HG02588 (cell line): ENCODE results near the gene RUNDC3A.

Source experiments
- ATAC-seq: cut with Tn5 transposase; IDR thresholded peaks from one replicate; pipeline ENCODE4 v1.9.1; 2021; ENCODE audit warnings: mild to moderate bottlenecking, moderate library complexity; ENCODE audit not compliant: unreplicated experiment

Gene RUNDC3A

DNA sequence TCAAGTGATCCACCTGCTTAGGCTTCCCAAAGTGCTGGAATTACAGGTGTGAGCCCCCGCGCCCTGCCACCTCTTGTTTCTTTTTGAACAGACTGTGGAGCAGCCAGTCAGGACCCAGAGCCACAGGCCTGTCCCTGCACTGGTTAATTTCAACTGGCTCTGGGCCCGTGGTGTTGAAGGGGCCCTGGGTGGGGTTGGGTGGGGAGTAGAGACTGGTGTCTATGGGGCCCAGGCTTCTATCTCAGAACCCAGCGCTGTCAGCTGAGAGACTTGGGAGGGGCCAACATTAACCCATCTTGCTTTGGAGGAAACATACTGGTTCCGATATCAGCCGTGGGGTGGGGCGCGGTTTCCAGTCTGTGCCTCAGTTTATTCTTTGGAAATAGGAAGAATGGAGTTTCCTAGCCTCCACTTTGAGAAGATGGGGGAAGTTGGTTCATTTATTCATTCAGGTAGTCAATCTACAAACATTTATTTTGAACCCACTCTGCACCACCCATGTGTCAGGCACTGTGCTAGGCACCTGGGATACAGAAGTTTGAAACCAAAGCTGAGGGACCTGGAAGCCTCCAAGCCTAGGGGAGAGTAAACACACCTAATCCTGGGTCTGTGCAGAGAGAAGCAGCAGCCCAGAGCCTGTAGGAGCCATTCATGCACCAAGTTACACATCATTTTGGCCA, 24.9 kb upstream of the RUNDC3A start:
- ATAC-seq, result no peak

DNA sequence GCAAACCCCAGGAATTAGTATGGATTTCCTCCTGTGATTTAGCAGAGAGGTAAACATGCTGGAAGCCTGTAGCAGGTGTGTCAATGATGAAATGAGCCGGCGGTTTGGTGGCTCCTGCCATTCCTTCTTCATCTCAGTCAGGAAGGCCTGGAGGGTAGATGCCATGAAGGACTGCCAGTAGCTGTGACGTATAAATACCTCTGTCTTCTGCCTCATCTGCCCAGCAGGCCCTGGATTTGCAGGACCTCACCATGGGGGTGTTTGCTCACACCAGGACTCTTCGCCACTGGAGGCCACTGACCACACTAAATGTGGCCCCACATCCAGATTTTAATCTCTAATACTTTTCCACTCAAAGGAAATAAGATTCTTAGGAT, 24.4 kb upstream of the RUNDC3A start:
- ATAC-seq, result no peak

DNA sequence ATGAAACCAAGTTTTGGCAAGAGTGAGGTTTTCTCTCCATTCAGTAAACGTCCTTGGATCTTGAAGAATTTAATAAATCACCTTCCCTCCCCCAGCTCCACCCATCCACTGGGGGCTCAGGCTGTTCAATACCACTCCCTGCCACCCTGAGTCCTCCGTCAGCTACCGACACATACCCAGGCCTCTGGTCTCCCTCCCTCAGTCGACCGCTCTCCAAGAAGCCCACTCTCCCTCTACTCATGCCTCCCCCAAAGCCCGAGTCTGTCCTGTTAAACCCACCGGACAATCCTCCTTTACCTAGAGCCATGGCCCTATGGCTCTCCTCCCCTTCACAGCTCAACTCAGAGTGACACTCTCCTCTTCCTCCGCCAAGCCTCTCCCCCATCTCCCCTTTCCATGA, 20.8 kb upstream of the RUNDC3A start:
- no peak for ATAC-seq

DNA sequence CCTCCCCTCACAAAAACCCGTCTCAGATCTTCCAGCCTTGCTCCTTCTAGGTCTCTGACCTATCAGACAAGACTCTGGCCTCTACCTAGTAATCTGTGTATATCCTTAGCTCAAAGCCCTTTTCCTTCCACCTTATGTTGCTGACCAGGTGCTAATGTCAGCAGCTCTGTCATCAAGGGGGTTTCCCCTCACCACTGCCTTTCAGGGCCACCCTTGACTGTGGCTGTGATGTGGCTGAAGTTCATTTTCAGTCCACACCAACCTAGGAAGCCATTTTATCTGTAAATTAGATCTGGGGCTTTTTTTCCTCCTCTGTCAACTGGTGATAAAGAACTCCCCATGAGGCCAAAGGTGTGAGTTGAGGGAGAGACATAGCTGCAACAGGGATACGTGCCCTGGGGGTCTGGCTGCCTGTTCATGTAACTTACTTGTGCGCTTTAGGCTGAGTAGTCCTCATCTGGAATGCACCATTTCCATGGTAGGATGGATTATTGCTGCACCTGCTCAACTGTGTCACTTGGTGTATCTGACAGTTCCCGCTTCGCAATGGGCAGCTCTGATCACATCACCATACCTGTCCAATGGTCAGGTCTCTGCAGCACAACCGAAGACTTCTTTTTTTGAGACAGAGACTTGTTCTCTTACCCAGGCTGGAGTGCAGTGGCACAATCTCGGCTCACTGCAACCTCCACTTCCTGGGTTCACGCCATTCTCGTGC, 14.7 kb upstream of the RUNDC3A start:
- no peak for ATAC-seq

DNA sequence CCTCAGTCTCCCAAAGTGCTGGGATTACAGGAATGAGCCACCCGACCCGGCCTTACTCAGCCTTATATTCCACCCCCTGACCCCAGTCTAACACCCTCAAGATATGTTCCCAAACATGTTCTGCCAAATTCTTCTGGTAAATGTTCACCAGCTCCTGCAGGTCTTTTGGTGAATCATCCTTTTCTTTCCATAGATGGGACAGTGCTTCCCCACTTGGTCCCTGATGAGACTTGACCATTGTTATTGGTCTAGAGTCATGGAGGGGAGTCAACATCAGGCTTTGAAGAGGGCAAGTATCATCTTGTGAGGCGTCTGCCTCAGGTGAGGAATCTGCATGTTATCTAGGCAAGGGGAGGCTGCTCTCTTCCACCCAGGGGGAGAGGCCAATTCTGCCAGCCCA, 10.4 kb upstream of the RUNDC3A start:
- no peak for ATAC-seq

DNA sequence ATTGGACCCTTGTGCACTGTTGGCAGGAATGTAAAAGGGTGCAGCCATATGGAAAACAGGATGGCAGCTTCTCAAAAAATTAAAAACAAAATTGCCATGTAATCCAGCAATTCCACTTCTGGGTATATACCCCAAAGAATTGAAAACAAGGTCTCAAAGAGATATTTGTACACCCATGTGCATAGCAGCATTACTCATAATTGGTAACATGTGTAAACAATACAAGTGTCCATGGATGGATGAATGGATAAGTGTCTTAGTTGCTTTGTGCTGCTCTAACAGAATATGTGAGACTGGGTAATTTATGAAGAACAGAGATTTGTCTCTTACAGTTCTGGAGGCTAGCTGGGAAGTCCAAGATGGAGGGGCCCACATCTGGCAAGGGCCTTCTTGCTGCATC, 3.8 kb upstream of the RUNDC3A start:
- no peak for ATAC-seq

DNA sequence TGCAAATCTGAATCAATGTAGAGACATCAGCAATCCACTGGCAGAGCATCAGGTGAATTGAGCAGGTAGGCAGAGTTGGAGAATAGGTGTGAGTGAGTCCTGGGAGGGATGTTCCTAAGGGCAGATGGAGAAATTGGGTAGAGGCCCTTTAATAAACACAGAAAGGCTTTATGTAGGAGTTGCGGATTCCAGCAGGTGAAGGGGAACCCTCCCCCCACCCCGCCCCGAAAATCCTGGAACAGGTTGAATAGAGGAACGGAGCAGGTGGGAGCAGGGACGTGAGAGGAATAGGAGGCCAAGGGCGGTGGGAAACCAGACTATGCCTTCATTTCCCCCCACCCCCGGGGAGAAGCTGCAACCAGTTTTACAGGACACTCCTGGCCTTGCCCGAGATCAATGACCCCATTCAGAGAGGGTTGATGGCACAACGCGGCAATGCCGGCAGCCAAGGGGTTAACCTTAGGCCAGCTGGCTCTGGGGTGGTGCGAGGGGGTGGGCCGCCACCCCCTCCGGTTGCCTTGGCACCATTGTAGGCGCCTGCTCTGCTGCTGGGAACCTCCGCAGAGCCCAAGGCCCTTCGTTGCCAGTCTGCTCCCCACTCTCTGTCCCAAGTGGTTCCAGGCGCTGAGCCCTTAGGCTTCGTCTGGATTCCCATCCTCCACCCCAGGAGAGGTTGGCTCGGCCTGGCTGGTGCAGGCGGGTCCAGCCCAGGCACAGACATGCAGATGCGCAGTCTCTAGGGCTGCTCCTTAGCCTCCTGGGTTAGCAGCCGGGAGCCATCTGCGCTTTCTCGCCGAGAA, 814 bp upstream of the RUNDC3A start:
- ATAC-seq, result no peak

DNA sequence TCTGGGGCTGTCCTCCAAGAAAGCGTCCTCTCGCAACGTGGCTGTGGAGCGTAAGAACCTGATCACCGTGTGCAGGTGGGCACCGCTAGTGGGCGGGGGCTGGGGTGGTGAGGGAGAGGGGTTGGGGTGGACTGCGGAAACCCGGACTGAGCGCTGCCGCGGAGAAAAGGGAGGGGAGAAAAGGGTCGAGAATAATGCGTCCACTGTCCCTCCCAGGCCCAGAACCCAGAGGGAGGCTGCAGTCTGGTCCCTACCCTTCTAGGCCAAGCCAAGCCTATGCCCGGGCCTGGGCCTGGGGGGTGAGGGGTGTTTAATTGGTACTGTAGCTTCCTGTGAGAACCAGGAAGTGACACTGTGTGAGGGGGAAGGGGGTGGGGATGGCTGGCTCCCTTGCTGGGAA, 464 bp downstream of the RUNDC3A start:
- ATAC-seq, result no peak

DNA sequence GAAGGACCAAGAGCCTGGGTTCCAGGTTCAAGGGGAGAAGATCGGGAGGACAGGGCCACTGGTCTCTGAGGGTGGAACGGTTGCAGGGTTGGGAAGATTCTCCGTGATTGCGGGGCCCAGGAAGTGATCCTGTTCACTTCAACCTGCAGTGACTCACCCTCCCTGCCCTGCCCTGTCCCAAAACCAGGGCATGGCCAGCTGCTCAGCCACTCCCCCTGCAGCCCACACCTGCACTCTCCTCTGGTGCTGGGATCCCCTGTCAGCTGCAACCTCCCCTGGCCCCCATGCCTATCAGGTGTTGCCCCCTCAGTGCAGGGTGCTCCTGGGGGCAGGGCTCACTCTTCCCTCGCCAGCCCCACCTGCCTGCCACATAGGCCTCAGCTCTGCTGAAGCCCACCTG, 1.1 kb downstream of the RUNDC3A start:
- ATAC-seq, result no peak

DNA sequence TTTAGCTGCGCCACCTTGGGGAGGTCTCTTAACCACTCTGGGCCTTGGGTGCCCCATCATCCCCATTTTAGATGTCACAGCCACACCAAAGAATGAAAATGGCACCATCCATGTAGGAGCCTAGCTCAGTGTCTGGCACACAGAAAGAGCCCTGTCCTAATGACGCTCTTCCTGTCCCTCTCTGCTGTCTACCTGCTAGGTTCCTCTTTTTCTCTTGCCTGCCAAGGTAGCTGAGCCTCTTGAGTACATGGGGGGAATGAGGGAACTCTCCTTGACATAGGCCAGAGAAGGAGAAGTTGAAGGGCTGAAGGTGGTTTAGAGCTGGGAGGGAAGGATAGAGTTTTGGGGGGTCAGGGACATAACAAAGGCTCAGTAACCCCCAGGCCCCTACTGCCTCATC, 1.8 kb downstream of the RUNDC3A start:
- ATAC-seq, result no peak

DNA sequence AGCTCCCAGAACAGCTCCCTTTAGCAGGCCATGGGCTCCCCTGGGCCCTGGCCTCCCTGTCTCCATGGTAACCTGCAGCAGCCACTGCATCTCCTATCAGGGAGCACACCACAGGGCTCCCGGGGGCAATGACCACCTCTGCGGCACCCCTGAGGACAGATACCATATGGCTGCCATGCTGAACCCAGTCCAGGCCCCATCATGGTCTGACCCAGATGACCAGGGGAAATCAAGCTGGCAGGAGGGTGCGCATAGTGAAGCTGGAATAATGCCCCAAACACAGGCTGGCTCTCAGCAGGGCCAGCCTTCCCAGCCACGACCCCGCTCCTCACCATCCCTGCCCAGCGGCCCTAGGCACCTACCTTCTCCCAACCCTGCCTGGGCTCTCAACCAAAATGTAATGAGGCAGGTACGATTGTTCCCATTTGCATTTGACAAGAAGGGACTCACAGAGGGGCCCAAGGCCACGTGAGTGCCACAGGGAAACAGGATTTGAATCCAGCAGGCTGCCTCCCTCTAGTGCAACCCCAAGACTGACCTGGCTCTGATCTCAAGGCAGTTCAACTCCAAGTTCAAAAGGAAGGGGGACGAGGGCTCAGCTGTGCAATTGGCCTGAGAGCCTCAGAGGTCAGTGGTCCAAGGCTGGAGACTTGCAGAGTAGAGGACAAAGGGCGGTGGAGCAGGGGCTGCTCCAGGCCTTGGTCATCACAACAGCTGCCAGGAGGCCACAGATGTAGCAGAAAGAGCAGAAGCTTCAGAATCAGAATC, 2.4 kb downstream of the RUNDC3A start:
- ATAC-seq, result no peak

DNA sequence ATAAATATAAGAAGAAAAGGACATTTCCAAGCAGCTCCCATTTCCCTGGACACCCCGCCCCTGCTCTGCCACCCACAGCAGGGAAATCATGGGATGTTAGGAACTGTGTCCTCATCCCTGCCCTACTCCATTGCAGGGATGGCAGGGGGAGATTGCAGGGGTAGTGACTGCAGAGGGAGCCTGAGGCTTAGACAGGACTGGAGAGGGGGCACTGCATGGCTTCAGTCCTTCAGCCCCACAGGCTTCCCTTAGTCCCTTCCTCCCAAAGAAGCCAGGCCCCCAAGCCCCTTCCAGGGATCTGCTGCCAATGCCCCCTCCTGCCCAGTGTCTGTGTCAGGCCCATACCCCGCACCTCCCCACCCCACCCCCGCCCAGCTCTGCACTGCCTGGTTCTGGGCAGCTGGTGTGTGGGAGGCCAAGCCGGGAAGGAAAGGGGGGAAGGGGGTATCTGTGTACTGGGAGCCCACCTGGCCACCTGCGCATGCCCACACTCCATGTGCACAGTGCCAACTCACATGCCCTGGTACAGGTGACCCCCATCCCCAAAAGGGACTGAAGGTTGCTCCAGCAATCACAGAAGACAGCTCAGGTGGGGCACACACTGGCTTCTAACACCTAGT, 3.3 kb downstream of the RUNDC3A start:
- no peak for ATAC-seq

DNA sequence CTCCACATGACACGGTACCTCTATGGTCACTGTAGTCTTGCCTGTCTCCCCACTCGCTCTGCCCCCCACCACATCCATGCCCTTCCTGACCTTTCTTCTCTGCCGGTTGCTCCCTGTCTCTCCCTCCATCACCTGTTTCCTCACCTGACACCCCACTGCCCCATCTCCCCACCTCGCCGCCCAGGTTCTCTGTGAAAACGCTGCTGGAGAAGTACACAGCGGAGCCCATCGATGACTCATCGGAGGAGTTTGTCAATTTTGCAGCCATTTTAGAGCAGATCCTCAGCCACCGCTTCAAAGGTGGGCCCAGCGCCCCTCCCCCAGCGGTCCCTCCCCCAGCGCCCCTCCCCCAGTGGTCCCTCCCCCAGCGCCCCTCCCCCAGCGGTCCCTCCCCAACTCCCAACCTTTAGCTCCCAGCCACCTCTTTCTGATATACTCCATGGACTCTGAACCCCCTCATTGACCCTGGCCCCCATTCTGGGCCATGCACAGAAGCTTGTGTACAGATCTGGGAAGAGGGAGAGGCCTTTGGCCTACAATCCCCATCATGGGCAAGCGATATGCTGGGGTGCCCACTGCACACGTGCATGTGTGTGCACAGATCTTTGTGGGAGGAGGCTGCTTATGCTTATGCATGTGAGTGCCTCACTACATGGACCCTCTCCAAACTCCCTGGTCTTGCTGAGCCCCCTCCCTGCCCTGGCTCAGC, 4.1 kb downstream of the RUNDC3A start:
- ATAC-seq, result no peak

DNA sequence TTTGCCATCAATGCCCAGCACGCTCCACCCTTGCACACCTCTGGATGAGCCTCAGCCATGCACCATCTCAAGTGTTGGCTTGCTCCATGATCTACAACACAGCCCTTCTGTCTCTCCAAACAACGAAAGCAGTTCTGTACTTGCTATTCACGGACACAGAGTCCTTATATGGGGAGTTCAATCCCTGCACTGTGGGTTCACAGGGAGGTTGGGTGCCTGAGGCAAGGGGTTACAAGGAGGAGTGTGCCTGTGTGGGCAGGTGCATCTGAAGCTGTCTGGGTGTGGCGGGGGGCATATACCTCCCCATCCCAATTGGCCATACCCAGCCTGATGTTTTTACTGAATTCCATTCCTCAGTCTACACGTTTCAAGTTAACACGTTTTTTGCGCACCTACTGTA, 5.6 kb downstream of the RUNDC3A start:
- ATAC-seq, result no peak

DNA sequence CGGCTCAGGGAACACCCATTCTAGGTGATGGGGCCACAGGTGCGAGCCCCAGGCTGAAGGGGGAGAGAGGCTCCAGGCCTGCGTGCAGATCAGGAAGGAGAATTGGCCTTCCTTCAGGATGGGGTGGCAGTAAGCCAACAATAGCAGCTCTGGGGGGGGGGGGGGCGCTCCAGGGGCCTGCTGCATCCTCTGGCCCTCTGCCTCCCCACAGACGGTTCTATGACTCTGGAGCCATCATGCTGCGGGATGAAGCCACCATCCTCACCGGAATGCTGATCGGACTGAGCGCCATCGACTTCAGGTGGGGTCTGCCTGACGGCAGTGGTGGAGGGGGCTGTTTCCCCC, 6.1 kb downstream of the RUNDC3A start:
- no peak for ATAC-seq

DNA sequence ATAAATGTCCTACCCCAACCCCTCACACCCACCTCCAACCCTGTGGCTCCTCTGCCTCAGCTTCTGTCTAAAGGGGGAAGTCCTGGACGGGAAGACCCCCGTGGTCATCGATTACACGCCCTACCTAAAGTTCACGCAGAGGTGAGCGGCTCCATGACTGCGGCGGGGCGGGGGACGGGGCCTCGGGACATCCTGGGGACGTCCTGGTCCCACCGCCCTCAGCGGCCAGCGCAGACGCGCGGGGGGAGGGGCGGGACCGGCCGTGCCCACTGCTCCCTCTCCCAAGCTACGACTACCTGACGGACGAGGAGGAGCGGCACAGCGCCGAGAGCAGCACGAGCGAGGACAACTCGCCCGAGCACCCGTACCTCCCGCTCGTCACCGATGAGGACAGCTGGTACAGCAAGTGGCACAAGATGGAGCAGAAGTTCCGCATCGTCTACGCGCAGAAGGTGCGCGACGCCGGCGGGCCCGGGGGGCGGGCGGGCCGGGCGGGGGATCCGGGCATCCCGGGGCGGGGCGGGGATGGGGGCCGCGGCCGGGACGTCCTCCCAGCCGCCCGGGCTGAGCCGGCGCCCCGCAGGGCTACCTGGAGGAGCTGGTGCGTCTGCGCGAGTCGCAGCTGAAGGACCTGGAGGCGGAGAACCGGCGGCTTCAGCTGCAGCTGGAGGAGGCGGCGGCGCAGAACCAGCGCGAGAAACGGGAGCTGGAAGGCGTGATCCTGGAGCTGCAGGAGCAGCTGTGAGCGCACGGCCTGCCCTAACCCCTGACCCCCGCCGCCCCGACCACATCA, 6.7 kb downstream of the RUNDC3A start:
- ATAC-seq, result no peak

DNA sequence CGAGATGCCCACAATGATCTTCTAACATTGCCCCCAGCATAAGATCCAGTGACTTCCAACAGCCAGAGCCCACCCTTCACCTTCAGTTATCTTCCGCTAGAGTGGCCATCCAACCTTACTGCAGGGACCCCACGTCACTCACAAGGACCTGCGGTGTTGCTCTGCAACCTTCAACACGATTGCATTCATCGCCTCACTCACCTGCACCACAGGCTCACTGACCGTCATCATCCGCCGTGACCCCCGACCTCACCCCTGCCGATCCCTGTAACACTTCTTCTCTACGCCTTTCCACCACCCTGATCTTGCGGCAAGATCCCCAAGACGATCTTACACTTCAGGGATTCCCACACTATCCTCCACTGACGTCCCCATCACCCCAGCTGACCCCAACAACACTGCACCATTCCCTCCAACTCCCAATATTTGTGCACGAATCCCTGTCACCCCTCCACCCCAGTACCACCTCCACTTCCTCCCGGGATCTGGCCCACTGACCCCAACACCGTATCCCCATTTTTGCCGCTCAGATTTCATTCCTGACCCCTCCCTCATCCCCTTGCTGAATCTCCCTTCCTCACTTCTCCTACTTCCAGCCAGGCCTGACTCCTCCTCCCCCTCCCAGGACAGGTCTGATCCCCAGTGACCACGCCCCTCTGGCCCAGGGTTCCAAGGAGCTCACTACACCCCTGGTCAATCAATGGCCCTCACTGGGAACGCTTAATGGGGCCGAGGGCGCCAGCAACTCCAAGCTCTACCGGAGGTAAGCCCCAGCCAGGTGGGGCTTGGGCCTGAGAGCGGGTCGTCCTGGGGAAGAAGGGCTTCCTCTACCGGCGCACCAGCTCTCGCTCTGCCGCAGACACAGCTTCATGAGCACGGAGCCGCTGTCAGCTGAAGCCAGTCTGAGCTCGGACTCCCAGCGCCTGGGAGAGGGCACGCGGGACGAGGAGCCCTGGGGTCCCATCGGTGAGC, 7.6 kb downstream of the RUNDC3A start:
- no peak for ATAC-seq

DNA sequence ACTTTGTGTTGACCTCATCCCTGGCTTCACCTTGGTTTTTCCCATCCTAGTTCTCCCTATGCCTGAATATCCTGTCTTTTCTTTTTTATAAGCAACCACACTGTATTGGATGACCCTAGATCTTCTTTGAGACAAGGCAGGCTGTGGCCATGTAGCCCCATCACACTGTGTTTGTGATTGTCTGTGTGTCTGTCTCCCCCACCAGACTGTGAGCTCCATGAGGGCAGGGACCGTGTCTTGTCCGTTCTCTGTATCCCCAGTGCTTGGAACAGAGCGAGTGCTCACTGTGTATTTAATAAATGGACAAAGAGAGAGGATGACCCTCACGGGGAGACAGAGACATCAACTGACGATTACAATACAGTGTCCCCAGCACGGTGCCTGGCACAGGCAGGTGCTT, 9.1 kb downstream of the RUNDC3A start:
- no peak for ATAC-seq
